Uterus (tissue), 4 donors: ENCODE data around the gene SMC6. TPM values are rescaled to one million over a fixed set of nuclear protein-coding genes. Genes with fewer than 3 reads are reported as not detected.

Experiments
- DNase-seq, 2 donors: peaks; one replicate each; pipeline ENCODE4 v3.0.0-alpha.2; 2019 to 2020
- H3K27ac ChIP-seq, 2 donors: fragments of 200-600 bp; sonication (generic); 1 replicate in 1 of 2; 2 replicates in 1 of 2; pipeline ENCODE4 v1.5.1; 2016 to 2018
- H3K27me3 ChIP-seq, 2 donors: fragments of 200-600 bp; sonication (generic); one replicate each; pipeline ENCODE4 v1.5.1; 2018 to 2019; ENCODE audit warnings: control low read depth in 1 of 2
- H3K36me3 ChIP-seq, 2 donors: fragments of 200-600 bp; sonication (generic); one replicate each; pipeline ENCODE4 v1.5.1; 2019; ENCODE audit warnings: control low read depth in 1 of 2
- H3K4me1 ChIP-seq, 2 donors: fragments of 200-600 bp; sonication (generic); one replicate each; pipeline ENCODE4 v1.5.1; 2018 to 2019; ENCODE audit warnings: control low read depth in 1 of 2
- H3K4me3 ChIP-seq, 2 donors: fragments of 200-600 bp; sonication (generic); 1 replicate in 1 of 2; 2 replicates in 1 of 2; pipeline ENCODE4 v1.5.1; 2018 to 2019; ENCODE audit warnings: mild to moderate bottlenecking in 1 of 2
- H3K9me3 ChIP-seq, 2 donors: fragments of 200-600 bp; sonication (generic); one replicate each; pipeline ENCODE4 v1.5.1; 2019; ENCODE audit warnings: control low read depth in 1 of 2
- POLR2A ChIP-seq, 2 donors: fragments of 450-650 bp; IDR thresholded peaks; one replicate each; pipeline ENCODE4 v1.6.1; 2016; ENCODE audit warnings: antibody characterized with exemption in 2 of 2, mild to moderate bottlenecking in 1 of 2, moderate library complexity in 1 of 2
- intact Hi-C: fragments of 100-400 bp; cut with DNase I; formaldehyde crosslinking; loops from one replicate; pipeline ENCODE4 v1.15.1; 2023; ENCODE audit warnings: low total_unique reads
- total RNA-seq, 4 donors: library from RNA; depleted of rRNA in 3 of 4; stranded (reverse); fragments of >200 nt in 3 of 4; gene quantifications; one replicate each; pipeline versions ENCODE4 v1.1.0 to v1.2.4, GENCODE V29; 2014 to 2023
- TF ChIP-seq, protein P1 (sequence below), 4 experiments: fragments of 200-600 bp in 2 of 4; fragments of 450-650 bp in 2 of 4; sonication (generic) in 2 of 4; IDR thresholded peaks; one replicate each; pipeline ENCODE4 v1.5.1; 2016 to 2019; ENCODE audit warnings: antibody characterized with exemption in 4 of 4, mild to moderate bottlenecking in 2 of 4, moderate library complexity in 1 of 4
- donor health status: DM: yes; HTN: yes; CAD: no.

Gene SMC6
- total RNA-seq, 4 donors from 2014 or later, result 7.4 to 49.4 (median 15.5) TPM

- Histone ChIP-seq H3K4me1 (no peaks in the 10 kb centered on the region), H3K36me3 (no peaks in the 10 kb centered on the region), H3K27me3 (no peaks in the 10 kb centered on the region), H3K9me3 (no peaks in the 10 kb centered on the region), H3K4me3 (no peak overlapping the region), H3K27ac (no peak overlapping the region)
- no peak for DNase-seq
- intact Hi-C loops, result no loop called here
- TF ChIP-seq POLR2A (IDR thresholded peaks at IDR 0.05), result no peak
- TF ChIP-seq, protein P1, sequence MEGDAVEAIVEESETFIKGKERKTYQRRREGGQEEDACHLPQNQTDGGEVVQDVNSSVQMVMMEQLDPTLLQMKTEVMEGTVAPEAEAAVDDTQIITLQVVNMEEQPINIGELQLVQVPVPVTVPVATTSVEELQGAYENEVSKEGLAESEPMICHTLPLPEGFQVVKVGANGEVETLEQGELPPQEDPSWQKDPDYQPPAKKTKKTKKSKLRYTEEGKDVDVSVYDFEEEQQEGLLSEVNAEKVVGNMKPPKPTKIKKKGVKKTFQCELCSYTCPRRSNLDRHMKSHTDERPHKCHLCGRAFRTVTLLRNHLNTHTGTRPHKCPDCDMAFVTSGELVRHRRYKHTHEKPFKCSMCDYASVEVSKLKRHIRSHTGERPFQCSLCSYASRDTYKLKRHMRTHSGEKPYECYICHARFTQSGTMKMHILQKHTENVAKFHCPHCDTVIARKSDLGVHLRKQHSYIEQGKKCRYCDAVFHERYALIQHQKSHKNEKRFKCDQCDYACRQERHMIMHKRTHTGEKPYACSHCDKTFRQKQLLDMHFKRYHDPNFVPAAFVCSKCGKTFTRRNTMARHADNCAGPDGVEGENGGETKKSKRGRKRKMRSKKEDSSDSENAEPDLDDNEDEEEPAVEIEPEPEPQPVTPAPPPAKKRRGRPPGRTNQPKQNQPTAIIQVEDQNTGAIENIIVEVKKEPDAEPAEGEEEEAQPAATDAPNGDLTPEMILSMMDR (IDR thresholded peaks at IDR 0.05), result no peak
Observed at GRCh38 chr2:17708501-17708900, 45.1 kb downstream of the SMC6 start.

- Histone ChIP-seq H3K27ac (no peak overlapping the region), H3K4me1 (no peaks in the 10 kb centered on the region), H3K27me3 (no peaks in the 10 kb centered on the region), H3K9me3 (no peaks in the 10 kb centered on the region), H3K36me3 (no peaks in the 10 kb centered on the region), H3K4me3 (no peak overlapping the region)
- intact Hi-C loops, result no loop called here
- TF ChIP-seq POLR2A (IDR thresholded peaks at IDR 0.05), result no peak
- TF ChIP-seq, protein P1 (IDR thresholded peaks at IDR 0.05), result no peak
- DNase-seq, result no peak
Observed at GRCh38 chr2:17706845-17707244, 46.8 kb downstream of the SMC6 start.

DNA sequence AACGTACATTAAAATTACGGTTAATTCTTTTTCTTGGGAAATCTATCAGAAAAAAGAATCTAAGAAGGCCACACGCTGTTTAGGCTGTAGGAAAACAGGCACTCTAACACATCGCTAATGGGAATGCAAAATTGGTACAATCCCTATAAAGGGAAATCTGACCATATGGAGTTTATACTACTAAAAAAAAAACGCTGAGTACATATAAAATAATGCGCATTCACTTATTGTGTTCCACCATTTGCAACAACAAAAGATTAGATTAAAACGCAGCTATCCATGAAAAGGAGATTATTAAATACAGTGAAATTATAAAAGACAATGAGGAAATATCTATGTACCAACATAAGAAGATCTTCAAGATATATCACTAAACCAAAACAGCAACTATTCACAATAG lies 62.8 kb downstream of the SMC6 start:
- intact Hi-C loops, result no loop called here

GRCh38 chr2:17689010-17689409 lies 64.6 kb downstream of the SMC6 start:
- intact Hi-C loops, result no loop called here
- Histone ChIP-seq H3K4me3 (no peak overlapping the region), H3K36me3 (no peaks in the 10 kb centered on the region), H3K27ac (no peak overlapping the region), H3K4me1 (no peaks in the 10 kb centered on the region), H3K27me3 (no peaks in the 10 kb centered on the region), H3K9me3 (no peaks in the 10 kb centered on the region)
- TF ChIP-seq, protein P1 (IDR thresholded peaks at IDR 0.05), result no peak
- TF ChIP-seq POLR2A (IDR thresholded peaks at IDR 0.05), result no peak
- no peak for DNase-seq

More for the DNA sequence above, 62.8 kb downstream of the SMC6 start:
- Histone ChIP-seq H3K27ac (no peak overlapping the region), H3K4me3 (no peak overlapping the region), H3K9me3 (no peaks in the 10 kb centered on the region), H3K27me3 (no peaks in the 10 kb centered on the region), H3K4me1 (no peaks in the 10 kb centered on the region), H3K36me3 (no peaks in the 10 kb centered on the region)
- no peak for DNase-seq
- no peak for TF ChIP-seq POLR2A (IDR thresholded peaks at IDR 0.05)
- TF ChIP-seq, protein P1 (IDR thresholded peaks at IDR 0.05), result no peak

- Histone ChIP-seq H3K4me1 (no peaks in the 10 kb centered on the region), H3K27me3 (no peaks in the 10 kb centered on the region), H3K4me3 (no peak overlapping the region), H3K27ac (no peak overlapping the region), H3K36me3 (no peaks in the 10 kb centered on the region), H3K9me3 (no peaks in the 10 kb centered on the region)
- no peak for TF ChIP-seq POLR2A (IDR thresholded peaks at IDR 0.05)
- TF ChIP-seq, protein P1 (IDR thresholded peaks at IDR 0.05), result no peak
- intact Hi-C loops, result no loop called here
- DNase-seq, result no peak
Observed at GRCh38 chr2:17688600-17688999, 65.0 kb downstream of the SMC6 start.
